Sigmoid colon (tissue), 7 donors: ENCODE results near the gene ZNF593OS. TPM values are rescaled to one million over a fixed set of nuclear protein-coding genes. Genes with fewer than 3 reads are reported as not detected.

Experiments
- DNase-seq: peaks from one replicate; pipeline ENCODE4 v3.0.0-alpha.2; 2019
- H3K27ac ChIP-seq, 4 donors: fragments of 200-600 bp; sonication (generic); one replicate each; pipeline ENCODE4 v1.5.1; 2016 to 2019; ENCODE audit warnings: mild to moderate bottlenecking in 1 of 4
- H3K27me3 ChIP-seq, 3 donors: fragments of 200-600 bp; sonication (generic); one replicate each; pipeline ENCODE4 v1.5.1; 2019; ENCODE audit warnings: mild to moderate bottlenecking in 1 of 3
- H3K36me3 ChIP-seq, 4 donors: fragments of 200-600 bp; sonication (generic); one replicate each; pipeline ENCODE4 v1.5.1; 2016 to 2019
- H3K4me1 ChIP-seq, 4 donors: fragments of 200-600 bp; sonication (generic); one replicate each; pipeline ENCODE4 v1.5.1; 2017 to 2019
- H3K4me3 ChIP-seq, 4 donors: fragments of 200-600 bp; sonication (generic); one replicate each; pipeline ENCODE4 v1.5.1; 2017 to 2019; ENCODE audit warnings: mild to moderate bottlenecking in 2 of 4, moderate library complexity in 1 of 4
- H3K9me3 ChIP-seq, 4 donors: fragments of 200-600 bp in 3 of 4; sonication (generic) in 3 of 4; one replicate each; pipeline versions ENCODE4 v1.5.1 to v1.6.1; 2013 to 2019
- CTCF ChIP-seq, 4 experiments: fragments of 450-650 bp in 3 of 4; fragments of 200-600 bp in 1 of 4; IDR thresholded peaks; one replicate each; pipeline ENCODE4 v1.5.1; 2016 to 2019; ENCODE audit warnings: antibody characterized with exemption in 4 of 4, mild to moderate bottlenecking in 3 of 4, moderate library complexity in 2 of 4
- EP300 ChIP-seq, 4 donors: sonication (generic); formaldehyde crosslinking; IDR thresholded peaks; one replicate each; pipeline ENCODE4 v1.6.1; 2017; ENCODE audit warnings: antibody characterized with exemption in 4 of 4
- POLR2A ChIP-seq, 2 donors: fragments of 450-650 bp; IDR thresholded peaks; one replicate each; pipeline ENCODE4 v1.6.1; 2016; ENCODE audit warnings: antibody characterized with exemption in 2 of 2, mild to moderate bottlenecking in 2 of 2, moderate library complexity in 2 of 2
- POLR2AphosphoS5 ChIP-seq, 4 donors: sonication (generic); formaldehyde crosslinking; IDR thresholded peaks; one replicate each; pipeline ENCODE4 v1.6.1; 2017; ENCODE audit warnings: antibody characterized with exemption in 4 of 4
- WGBS, 2 donors: extraction: QIAGEN DNeasy Blood & Tissue Kit; methylation state at CpG; one replicate each; pipeline ENCODE4 v1.1.7; 2013; 5-methylcytosine and 5-hydroxymethylcytosine counted together
- intact Hi-C: fragments of 100-400 bp; cut with DNase I; formaldehyde crosslinking; loops from one replicate; pipeline ENCODE4 v1.15.1; 2023
- polyA plus RNA-seq, 3 donors: library from polyadenylated mRNA; stranded (reverse); fragments of 200-250 nt; gene quantifications; one replicate each; pipeline ENCODE4 v1.2.3, GENCODE V29; 2013
- total RNA-seq, 4 donors: library from RNA; depleted of rRNA; stranded (reverse); fragments of >200 nt; gene quantifications; one replicate each; pipeline ENCODE4 v1.1.0, GENCODE V29; 2016
- donor health status: healthy with polysubstance abuse.
- donor health status: Bipolar disorder and iron deficiency.
- donor health status: healthy.

The ZNF593OS gene
- total and polyA plus RNA-seq, 7 donors: 0.13 TPM; not detected in 6

- no peaks in the 10 kb centered on the region for H3K36me3 ChIP-seq
- no peak overlapping the region for H3K4me3 ChIP-seq
- no peak for DNase-seq
- H3K27me3 ChIP-seq: no peaks in the 10 kb centered on the region
- TF ChIP-seq POLR2AphosphoS5 (IDR thresholded peaks at IDR 0.05): no peak
- TF ChIP-seq EP300 (IDR thresholded peaks at IDR 0.05): no peak
- TF ChIP-seq CTCF (IDR thresholded peaks at IDR 0.05): no peak
- no peak for TF ChIP-seq POLR2A (IDR thresholded peaks at IDR 0.05)
- no peaks in the 10 kb centered on the region for H3K9me3 ChIP-seq
- intact Hi-C loops: no loop called here
- peaks cover 0 to 5% (median 0%) of the 10 kb centered on the region in 4 donors for H3K4me1 ChIP-seq
- H3K27ac ChIP-seq: no peak overlapping the region
Measured at GRCh38 chr1:26148887-26149286, 22.7 kb downstream of the ZNF593OS start.

- no peak for DNase-seq
- H3K4me1 ChIP-seq: peaks cover 0 to 5% (median 0%) of the 10 kb centered on the region in 4 donors
- intact Hi-C loops: loop anchor here (1.0 kb wide), 2 partner anchors 41 to 110 kb away; no protein-coding TSS in a partner anchor
- H3K9me3 ChIP-seq: no peaks in the 10 kb centered on the region
- H3K27me3 ChIP-seq: no peaks in the 10 kb centered on the region
- TF ChIP-seq POLR2A (IDR thresholded peaks at IDR 0.05) (no peak), CTCF (IDR thresholded peaks at IDR 0.05) (no peak), POLR2AphosphoS5 (IDR thresholded peaks at IDR 0.05) (no peak), EP300 (IDR thresholded peaks at IDR 0.05) (no peak)
- no peak overlapping the region for H3K4me3 ChIP-seq
- H3K27ac ChIP-seq: no peak overlapping the region
- no peaks in the 10 kb centered on the region for H3K36me3 ChIP-seq
- 49 to 68% methylated on average over 6 of the region's 6 CpGs for WGBS, 2 donors
Measured at GRCh38 chr1:26145960-26146294, 25.7 kb downstream of the ZNF593OS start.

GRCh38 chr1:26145041-26145959, 26.3 kb downstream of the ZNF593OS start:
- H3K4me3 ChIP-seq: no peak overlapping the region
- peaks cover 0 to 5% (median 0%) of the 10 kb centered on the region in 4 donors for H3K4me1 ChIP-seq
- H3K36me3 ChIP-seq: no peaks in the 10 kb centered on the region
- TF ChIP-seq EP300 (IDR thresholded peaks at IDR 0.05) (no peak), CTCF (IDR thresholded peaks at IDR 0.05) (peak; percentile 56 to 70 (median 68))
- peak; percentile 89 for DNase-seq
- 24 to 33% methylated on average over 19 of the region's 19 CpGs for WGBS, 2 donors
- H3K9me3 ChIP-seq: no peaks in the 10 kb centered on the region
- no peak overlapping the region for H3K27ac ChIP-seq
- no peaks in the 10 kb centered on the region for H3K27me3 ChIP-seq
- intact Hi-C loops: loop anchor here (1.0 kb wide), 2 partner anchors 40 to 109 kb away; no protein-coding TSS in a partner anchor

GRCh38 chr1:26142159-26142558, 29.5 kb downstream of the ZNF593OS start:
- H3K4me3 ChIP-seq: no peak overlapping the region
- intact Hi-C loops: no loop called here

More at GRCh38 chr1:26142159-26142558, 29.5 kb downstream of the ZNF593OS start:
- no peak for DNase-seq
- Histone ChIP-seq H3K9me3 (no peaks in the 10 kb centered on the region), H3K27me3 (no peaks in the 10 kb centered on the region), H3K4me1 (peaks cover 0 to 5% (median 0%) of the 10 kb centered on the region in 4 donors), H3K36me3 (no peaks in the 10 kb centered on the region), H3K27ac (no peak overlapping the region)
- TF ChIP-seq CTCF (IDR thresholded peaks at IDR 0.05): no peak
- TF ChIP-seq POLR2AphosphoS5 (IDR thresholded peaks at IDR 0.05): no peak
- TF ChIP-seq EP300 (IDR thresholded peaks at IDR 0.05): no peak
- TF ChIP-seq POLR2A (IDR thresholded peaks at IDR 0.05): no peak
- WGBS, 2 donors: 85 to 88% methylated on average over 8 of the region's 8 CpGs
